GM21423 (cell line): ENCODE measurements around the gene ACADM.
"Not testable (repeated sequence)": the region's sequence is repeated elsewhere in the genome, so short reads cannot be mapped to it uniquely, and the experiment has no call there.

Source experiments
- ATAC-seq: cut with Tn5 transposase; IDR thresholded peaks from one replicate; pipeline ENCODE4 v1.9.1; 2021; ENCODE audit warnings: mild to moderate bottlenecking, moderate library complexity; ENCODE audit not compliant: unreplicated experiment

ACADM gene

GRCh38 chr1:75733661-75734060, 9.2 kb downstream of the ACADM start:
- no peak for ATAC-seq

GRCh38 chr1:75736016-75736415, 11.5 kb downstream of the ACADM start:
- ATAC-seq = no peak

GRCh38 chr1:75742047-75742625, 17.6 kb downstream of the ACADM start:
- ATAC-seq = no peak

GRCh38 chr1:75745276-75745675, 20.8 kb downstream of the ACADM start:
- ATAC-seq = peak; percentile 68

- not testable (repeated sequence) for ATAC-seq
Observed at GRCh38 chr1:75757210-75757609, 32.7 kb downstream of the ACADM start.

GRCh38 chr1:75758543-75758942, 34.0 kb downstream of the ACADM start:
- not testable (repeated sequence) for ATAC-seq

GRCh38 chr1:75764057-75764655, 39.6 kb downstream of the ACADM start:
- no peak for ATAC-seq

- no peak for ATAC-seq
Observed at GRCh38 chr1:75765697-75766355, 41.3 kb downstream of the ACADM start.

GRCh38 chr1:75768016-75768415, 43.5 kb downstream of the ACADM start:
- ATAC-seq = no peak

- no peak for ATAC-seq
Observed at GRCh38 chr1:75770761-75771160, 46.3 kb downstream of the ACADM start.

- no peak for ATAC-seq
Observed at GRCh38 chr1:75771978-75772377, 47.5 kb downstream of the ACADM start.

- not testable (repeated sequence) for ATAC-seq
Observed at GRCh38 chr1:75777812-75778211, 53.3 kb downstream of the ACADM start.

- not testable (repeated sequence) for ATAC-seq
Observed at GRCh38 chr1:75778694-75779093, 54.2 kb downstream of the ACADM start.

- not testable (repeated sequence) for ATAC-seq
Observed at GRCh38 chr1:75780183-75780582, 55.7 kb downstream of the ACADM start.

GRCh38 chr1:75783920-75784319, 59.4 kb downstream of the ACADM start:
- ATAC-seq = not testable (repeated sequence)

- peak; percentile 27 for ATAC-seq
Observed at GRCh38 chr1:75785320-75785982, 60.9 kb downstream of the ACADM start.

- peak; percentile 83 for ATAC-seq
Observed at GRCh38 chr1:75785983-75786853, 61.7 kb downstream of the ACADM start, which contains the start of gene RABGGTB. Gene RABGGTB, plus strand, starts transcription at chr1:75786256. Its CDS starts 16 bp downstream, at chr1:75786272.

- ATAC-seq = no peak
Observed at GRCh38 chr1:75786901-75787493, 62.5 kb downstream of the ACADM start.

- ATAC-seq = no peak
Observed at GRCh38 chr1:75787524-75787923, 63.0 kb downstream of the ACADM start.

- no peak for ATAC-seq
Observed at GRCh38 chr1:75789988-75790387, 65.5 kb downstream of the ACADM start.
